K562 (cell line): ENCODE data around the gene POLR3G. TPM values are rescaled to one million over a fixed set of nuclear protein-coding genes. Genes with fewer than 3 reads are reported as not detected.

Experiments used
- CBFA2T2 ChIP-seq: fragments of 450-650 bp; conservative IDR thresholded peaks from 2 replicates; pipeline ENCODE4 v1.6.1; 2017; ENCODE audit warnings: mild to moderate bottlenecking
- KLF10 ChIP-seq: fragments of 250-450 bp; sonication (Bioruptor Pico); IDR thresholded peaks from 2 replicates; pipeline ENCODE4 v1.6.1; 2021; ENCODE audit warnings: matching md5 sums
- MAFG ChIP-seq: fragments of 450-650 bp; conservative IDR thresholded peaks from 2 replicates; pipeline ENCODE4 v1.6.1; 2016; ENCODE audit warnings: missing genetic modification characterization, missing compliant biosample characterization
- NCOA6 ChIP-seq: fragments of 450-650 bp; IDR thresholded peaks from 2 replicates; pipeline ENCODE4 v1.6.1; 2017; ENCODE audit warnings: mild to moderate bottlenecking
- NUFIP1 ChIP-seq: fragments of 450-650 bp; IDR thresholded peaks from 2 replicates; pipeline ENCODE4 v1.6.1; 2018; ENCODE audit not compliant: partially characterized antibody
- SOX6 ChIP-seq: fragments of 450-650 bp; IDR thresholded peaks from 2 replicates; pipeline ENCODE4 v1.6.1; 2014; ENCODE audit warnings: mild to moderate bottlenecking
- TARDBP ChIP-seq: fragments of 450-650 bp; IDR thresholded peaks from 2 replicates; pipeline ENCODE4 v1.6.1; 2016
- ZC3H4 ChIP-seq: sonication (generic); formaldehyde crosslinking; IDR thresholded peaks from 2 replicates; pipeline ENCODE4 v1.9.0; 2021; ENCODE audit warnings: missing genetic modification reagents, borderline replicate concordance
- ZEB2 ChIP-seq: fragments of 450-650 bp; IDR thresholded peaks from 2 replicates; pipeline ENCODE4 v1.6.1; 2016
- ZNF324 ChIP-seq: fragments of 250-450 bp; sonication (Bioruptor Pico); IDR thresholded peaks from 2 replicates; pipeline ENCODE4 v1.4.0; 2020; ENCODE audit warnings: mild to moderate bottlenecking
- ZNF431 ChIP-seq: sonication (generic); formaldehyde crosslinking; IDR thresholded peaks from 2 replicates; pipeline ENCODE4 v1.8.0; 2022; ENCODE audit warnings: mild to moderate bottlenecking, missing genetic modification reagents
- ZNF507 ChIP-seq: conservative IDR thresholded peaks from 2 replicates; pipeline ENCODE4 v1.6.1; 2017; ENCODE audit warnings: missing genetic modification characterization, missing compliant biosample characterization
- ZNF668 ChIP-seq: fragments of 250-450 bp; sonication (Bioruptor Pico); IDR thresholded peaks from 2 replicates; pipeline ENCODE4 v1.8.0; 2022; ENCODE audit warnings: mild to moderate bottlenecking, inconsistent platforms
- polyA plus RNA-seq, 8 experiments: library from polyadenylated mRNA; depleted of rRNA in 4 of 8; stranded (reverse) in 5 of 8; unstranded in 3 of 8; fragments of >200 nt; fragmentation: Nextera tagmentation in 2 of 8; fragmentation: Illumina TruSeq in 1 of 8; extraction: Ambion mirVana in 2 of 8; extraction: Trizol in 1 of 8; gene quantifications; 2 replicates each; pipeline versions ENCODE4 v1.2.1 to v1.2.3, GENCODE V29; 2011 to 2014; ENCODE audit warnings: inconsistent platforms in 1 of 8, missing spikeins in 1 of 8
- total RNA-seq, 7 experiments: library from RNA; depleted of rRNA in 6 of 7; stranded (reverse); fragments of >200 nt in 6 of 7; fragmentation: Illumina TruSeq in 2 of 7; extraction: Trizol in 2 of 7; gene quantifications; 2 replicates each; pipeline versions ENCODE4 v1.2.1 to v1.2.3, GENCODE V29; 2011 to 2021; ENCODE audit warnings: low replicate concordance in 1 of 7
- TF ChIP-seq, protein P1 (sequence below): sonication (generic); formaldehyde crosslinking; IDR thresholded peaks from 2 replicates; pipeline ENCODE4 v1.8.0; 2022; ENCODE audit warnings: mild to moderate bottlenecking, missing genetic modification reagents, borderline replicate concordance
- TF ChIP-seq, protein P2 (sequence below): IDR thresholded peaks from 2 replicates; pipeline ENCODE4 v1.6.1; 2014; ENCODE audit warnings: antibody characterized with exemption
- TF ChIP-seq, protein P3 (sequence below): sonication (generic); formaldehyde crosslinking; IDR thresholded peaks from 2 replicates; pipeline ENCODE4 v1.8.0; 2022; ENCODE audit warnings: mild to moderate bottlenecking, missing genetic modification reagents
- TF ChIP-seq, protein P4 (sequence below): sonication (generic); formaldehyde crosslinking; IDR thresholded peaks from 2 replicates; pipeline ENCODE4 v1.8.0; 2023; ENCODE audit warnings: mild to moderate bottlenecking, missing genetic modification reagents
- TF ChIP-seq, protein P5 (sequence below), 2 experiments: fragments of 250-450 bp in 1 of 2; fragments of 450-650 bp in 1 of 2; sonication (Bioruptor Pico) in 1 of 2; IDR thresholded peaks; 2 replicates each; pipeline versions ENCODE4 v1.6.1 to v1.8.0; 2016 to 2021; ENCODE audit warnings: mild to moderate bottlenecking in 2 of 2, moderate library complexity in 2 of 2, missing compliant biosample characterization in 1 of 2, missing genetic modification characterization in 1 of 2

Gene POLR3G
- total and polyA plus RNA-seq, 9 of the 15 experiments (the other 6 are each of a cell fraction or from before 2014, with no cell fraction given): 39.0 to 111 (median 59.0) TPM

DNA sequence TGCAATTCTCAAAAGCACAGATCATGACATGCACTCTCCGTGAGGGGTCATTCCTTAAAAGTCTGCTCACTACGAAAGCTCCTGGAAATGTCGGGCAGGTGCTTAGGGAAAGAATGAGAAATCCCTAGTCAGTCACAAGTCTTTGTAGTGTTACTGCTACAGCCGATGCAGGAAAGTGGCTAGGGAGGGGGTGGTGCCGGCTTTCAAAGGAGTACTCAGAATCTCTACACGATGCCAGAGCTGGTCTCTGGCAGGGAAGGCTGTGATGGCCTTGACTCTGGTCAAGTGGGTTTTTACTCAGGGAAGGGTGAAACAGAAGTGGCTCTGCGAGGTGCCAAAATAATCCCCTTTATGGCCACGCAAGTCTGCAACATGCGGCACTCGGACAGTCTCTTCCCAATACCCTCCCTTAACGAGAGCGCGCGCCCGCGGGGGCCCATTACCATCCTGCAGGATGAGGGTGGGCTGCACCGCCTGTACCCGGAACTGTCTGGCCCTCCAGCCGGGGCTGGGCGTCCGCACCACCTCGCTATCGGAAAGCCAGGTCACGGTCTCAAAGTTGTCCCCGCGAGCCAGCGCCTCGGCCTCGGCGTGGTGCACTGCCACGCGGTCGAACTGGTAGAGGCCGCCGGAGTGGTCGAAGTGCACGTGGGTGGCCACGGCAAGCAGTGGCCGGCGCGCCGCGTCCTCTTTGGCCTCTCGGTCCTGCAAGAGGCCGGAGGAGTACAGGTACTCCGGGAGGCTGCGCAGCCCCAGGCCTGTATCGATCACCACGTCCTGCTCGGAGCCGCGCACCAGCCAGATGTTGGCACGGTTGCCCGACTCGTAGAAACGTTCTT lies 1.0 kb upstream of the POLR3G start (continued):
- TF ChIP-seq, protein P1, sequence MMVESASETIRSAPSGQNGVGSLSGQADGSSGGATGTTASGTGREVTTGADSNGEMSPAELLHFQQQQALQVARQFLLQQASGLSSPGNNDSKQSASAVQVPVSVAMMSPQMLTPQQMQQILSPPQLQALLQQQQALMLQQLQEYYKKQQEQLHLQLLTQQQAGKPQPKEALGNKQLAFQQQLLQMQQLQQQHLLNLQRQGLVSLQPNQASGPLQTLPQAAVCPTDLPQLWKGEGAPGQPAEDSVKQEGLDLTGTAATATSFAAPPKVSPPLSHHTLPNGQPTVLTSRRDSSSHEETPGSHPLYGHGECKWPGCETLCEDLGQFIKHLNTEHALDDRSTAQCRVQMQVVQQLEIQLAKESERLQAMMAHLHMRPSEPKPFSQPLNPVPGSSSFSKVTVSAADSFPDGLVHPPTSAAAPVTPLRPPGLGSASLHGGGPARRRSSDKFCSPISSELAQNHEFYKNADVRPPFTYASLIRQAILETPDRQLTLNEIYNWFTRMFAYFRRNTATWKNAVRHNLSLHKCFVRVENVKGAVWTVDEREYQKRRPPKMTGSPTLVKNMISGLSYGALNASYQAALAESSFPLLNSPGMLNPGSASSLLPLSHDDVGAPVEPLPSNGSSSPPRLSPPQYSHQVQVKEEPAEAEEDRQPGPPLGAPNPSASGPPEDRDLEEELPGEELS (CRISPR knock-in tag): no peak; the same call in 1 of the 2 replicates
- TF ChIP-seq MAFG (tag) (no peak), NUFIP1 (no peak), CBFA2T2 (no peak), NCOA6 (no peak), ZNF668 (no peak), ZNF507 (tag) (no peak), KLF10 (no peak), TARDBP (no peak), SOX6 (no peak), ZC3H4 (no peak; the same call in 1 of the 2 replicates), ZNF324 (no peak), ZNF431 (CRISPR knock-in tag) (peak; percentile 60; the same call in 1 of the 2 replicates), ZEB2 (no peak)
- TF ChIP-seq, protein P2, sequence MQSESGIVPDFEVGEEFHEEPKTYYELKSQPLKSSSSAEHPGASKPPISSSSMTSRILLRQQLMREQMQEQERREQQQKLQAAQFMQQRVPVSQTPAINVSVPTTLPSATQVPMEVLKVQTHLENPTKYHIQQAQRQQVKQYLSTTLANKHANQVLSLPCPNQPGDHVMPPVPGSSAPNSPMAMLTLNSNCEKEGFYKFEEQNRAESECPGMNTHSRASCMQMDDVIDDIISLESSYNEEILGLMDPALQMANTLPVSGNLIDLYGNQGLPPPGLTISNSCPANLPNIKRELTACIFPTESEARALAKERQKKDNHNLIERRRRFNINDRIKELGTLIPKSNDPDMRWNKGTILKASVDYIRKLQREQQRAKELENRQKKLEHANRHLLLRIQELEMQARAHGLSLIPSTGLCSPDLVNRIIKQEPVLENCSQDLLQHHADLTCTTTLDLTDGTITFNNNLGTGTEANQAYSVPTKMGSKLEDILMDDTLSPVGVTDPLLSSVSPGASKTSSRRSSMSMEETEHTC: no peak
- TF ChIP-seq, protein P3, sequence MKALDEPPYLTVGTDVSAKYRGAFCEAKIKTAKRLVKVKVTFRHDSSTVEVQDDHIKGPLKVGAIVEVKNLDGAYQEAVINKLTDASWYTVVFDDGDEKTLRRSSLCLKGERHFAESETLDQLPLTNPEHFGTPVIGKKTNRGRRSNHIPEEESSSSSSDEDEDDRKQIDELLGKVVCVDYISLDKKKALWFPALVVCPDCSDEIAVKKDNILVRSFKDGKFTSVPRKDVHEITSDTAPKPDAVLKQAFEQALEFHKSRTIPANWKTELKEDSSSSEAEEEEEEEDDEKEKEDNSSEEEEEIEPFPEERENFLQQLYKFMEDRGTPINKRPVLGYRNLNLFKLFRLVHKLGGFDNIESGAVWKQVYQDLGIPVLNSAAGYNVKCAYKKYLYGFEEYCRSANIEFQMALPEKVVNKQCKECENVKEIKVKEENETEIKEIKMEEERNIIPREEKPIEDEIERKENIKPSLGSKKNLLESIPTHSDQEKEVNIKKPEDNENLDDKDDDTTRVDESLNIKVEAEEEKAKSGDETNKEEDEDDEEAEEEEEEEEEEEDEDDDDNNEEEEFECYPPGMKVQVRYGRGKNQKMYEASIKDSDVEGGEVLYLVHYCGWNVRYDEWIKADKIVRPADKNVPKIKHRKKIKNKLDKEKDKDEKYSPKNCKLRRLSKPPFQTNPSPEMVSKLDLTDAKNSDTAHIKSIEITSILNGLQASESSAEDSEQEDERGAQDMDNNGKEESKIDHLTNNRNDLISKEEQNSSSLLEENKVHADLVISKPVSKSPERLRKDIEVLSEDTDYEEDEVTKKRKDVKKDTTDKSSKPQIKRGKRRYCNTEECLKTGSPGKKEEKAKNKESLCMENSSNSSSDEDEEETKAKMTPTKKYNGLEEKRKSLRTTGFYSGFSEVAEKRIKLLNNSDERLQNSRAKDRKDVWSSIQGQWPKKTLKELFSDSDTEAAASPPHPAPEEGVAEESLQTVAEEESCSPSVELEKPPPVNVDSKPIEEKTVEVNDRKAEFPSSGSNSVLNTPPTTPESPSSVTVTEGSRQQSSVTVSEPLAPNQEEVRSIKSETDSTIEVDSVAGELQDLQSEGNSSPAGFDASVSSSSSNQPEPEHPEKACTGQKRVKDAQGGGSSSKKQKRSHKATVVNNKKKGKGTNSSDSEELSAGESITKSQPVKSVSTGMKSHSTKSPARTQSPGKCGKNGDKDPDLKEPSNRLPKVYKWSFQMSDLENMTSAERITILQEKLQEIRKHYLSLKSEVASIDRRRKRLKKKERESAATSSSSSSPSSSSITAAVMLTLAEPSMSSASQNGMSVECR (CRISPR knock-in tag): no peak; the same call in 1 of the 2 replicates
- TF ChIP-seq, protein P4, sequence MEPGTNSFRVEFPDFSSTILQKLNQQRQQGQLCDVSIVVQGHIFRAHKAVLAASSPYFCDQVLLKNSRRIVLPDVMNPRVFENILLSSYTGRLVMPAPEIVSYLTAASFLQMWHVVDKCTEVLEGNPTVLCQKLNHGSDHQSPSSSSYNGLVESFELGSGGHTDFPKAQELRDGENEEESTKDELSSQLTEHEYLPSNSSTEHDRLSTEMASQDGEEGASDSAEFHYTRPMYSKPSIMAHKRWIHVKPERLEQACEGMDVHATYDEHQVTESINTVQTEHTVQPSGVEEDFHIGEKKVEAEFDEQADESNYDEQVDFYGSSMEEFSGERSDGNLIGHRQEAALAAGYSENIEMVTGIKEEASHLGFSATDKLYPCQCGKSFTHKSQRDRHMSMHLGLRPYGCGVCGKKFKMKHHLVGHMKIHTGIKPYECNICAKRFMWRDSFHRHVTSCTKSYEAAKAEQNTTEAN: 0 out of 2 replicates have a peak, but pooled peaks have one; percentile 52
- TF ChIP-seq, protein P5, sequence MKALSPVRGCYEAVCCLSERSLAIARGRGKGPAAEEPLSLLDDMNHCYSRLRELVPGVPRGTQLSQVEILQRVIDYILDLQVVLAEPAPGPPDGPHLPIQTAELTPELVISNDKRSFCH (CRISPR knock-in tag; IDR thresholded peaks at IDR 0.05): no peak
- TF ChIP-seq, protein P5 (tag; IDR thresholded peaks at IDR 0.05): peak; percentile 32; the same call in 1 of the 2 replicates
